ACC112 (cell line): ENCODE data around the gene PLXNA2.

Experiments
- H2AFZ ChIP-seq: fragments of 200-600 bp; sonication (generic); one replicate; pipeline ENCODE4 v1.6.0; 2017; ENCODE audit warnings: antibody characterized with exemption, low read length; ENCODE audit not compliant: unreplicated experiment
- H3K27ac ChIP-seq: fragments of 200-600 bp; sonication (generic); 2 replicates; pipeline ENCODE4 v1.5.1; 2014; ENCODE audit warnings: low read depth, mild to moderate bottlenecking, antibody characterized with exemption, low read length, moderate library complexity
- H3K27me3 ChIP-seq: fragments of 200-600 bp; sonication (generic); 2 replicates; pipeline ENCODE4 v1.6.1; 2014; ENCODE audit warnings: mild to moderate bottlenecking, antibody characterized with exemption, low read length, moderate library complexity, mixed read lengths; ENCODE audit not compliant: insufficient read depth
- H3K36me3 ChIP-seq: fragments of 200-600 bp; sonication (generic); 2 replicates; pipeline ENCODE4 v1.6.1; 2016; ENCODE audit warnings: mild to moderate bottlenecking, antibody characterized with exemption, low read length, moderate library complexity, mixed read lengths; ENCODE audit not compliant: insufficient read depth
- H3K4me1 ChIP-seq: fragments of 200-600 bp; sonication (generic); one replicate; pipeline ENCODE4 v1.6.1; 2016; ENCODE audit warnings: low read length, mixed read lengths; ENCODE audit not compliant: insufficient read depth, unreplicated experiment, control insufficient read depth
- H3K4me3 ChIP-seq: fragments of 200-600 bp; sonication (generic); 2 replicates; pipeline ENCODE4 v1.5.1; 2014; ENCODE audit warnings: mild to moderate bottlenecking, low read depth, low read length
- H3K79me2 ChIP-seq: fragments of 200-600 bp; sonication (generic); one replicate; pipeline ENCODE4 v1.6.0; 2016; ENCODE audit warnings: low read length; ENCODE audit not compliant: control insufficient read depth, unreplicated experiment, insufficient read depth

Gene PLXNA2

DNA sequence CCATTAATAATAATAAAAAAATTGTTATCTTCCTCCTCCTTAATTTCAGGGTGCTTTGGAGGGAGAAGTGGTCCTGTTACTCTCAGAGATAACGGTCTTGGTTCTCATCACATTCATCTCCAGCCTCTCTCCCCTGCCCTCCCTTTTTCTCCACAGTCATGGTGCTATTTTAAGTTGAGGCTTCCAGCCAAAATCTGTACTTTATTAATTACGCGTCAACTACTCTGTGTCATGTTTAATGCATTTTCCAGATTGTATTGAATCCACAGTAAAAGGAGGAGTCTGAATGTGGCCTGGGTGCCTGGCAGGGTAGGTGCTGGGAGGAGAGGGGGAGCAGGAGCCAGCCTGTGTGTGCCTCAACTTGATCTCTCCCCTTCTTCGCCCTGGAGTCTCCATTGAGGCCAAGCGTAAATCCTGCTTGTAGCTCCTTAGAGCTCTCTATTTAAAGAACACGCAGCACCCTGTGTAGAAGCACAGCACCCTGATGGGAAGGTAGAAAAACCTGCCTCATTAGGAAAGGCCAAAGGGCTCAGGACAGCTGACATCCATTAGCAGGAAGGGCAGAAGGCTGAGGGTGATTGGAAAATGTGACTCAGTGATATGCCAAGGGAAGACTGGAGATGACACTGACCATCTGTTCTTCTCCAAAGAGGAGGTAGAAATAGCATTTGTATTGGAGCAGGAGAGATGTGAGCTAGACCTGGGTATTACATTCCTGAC, 82.4 kb downstream of the PLXNA2 start:
- Histone ChIP-seq H3K4me1 (peaks cover 38% of the 10 kb centered on the region), H3K79me2 (peaks cover 28% of the 10 kb centered on the region), H3K36me3 (no peaks in the 10 kb centered on the region), H3K4me3 (no peak overlapping the region), H2AFZ (no peak overlapping the region), H3K27me3 (no peaks in the 10 kb centered on the region), H3K27ac (no peak overlapping the region)

DNA sequence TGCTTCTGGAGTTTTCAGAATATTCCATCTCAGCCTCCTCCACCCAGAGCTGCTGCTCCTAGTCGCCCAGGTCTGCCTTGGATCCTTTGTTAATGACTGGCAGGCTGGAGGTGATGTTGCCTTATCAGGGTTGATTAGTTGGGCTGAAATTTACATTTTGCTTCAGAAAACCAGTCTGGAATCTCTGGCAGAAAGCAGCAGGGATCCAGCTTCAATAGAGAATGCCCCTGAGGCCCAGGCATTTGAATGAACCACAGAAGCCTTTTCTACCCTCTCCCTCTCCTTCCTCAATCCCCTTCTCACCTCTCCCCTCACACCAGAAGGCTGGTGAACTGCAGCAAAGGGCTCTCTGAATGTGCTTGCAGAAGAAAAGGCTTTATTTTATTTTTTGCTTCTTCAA, 83.2 kb downstream of the PLXNA2 start:
- peaks cover 30% of the 10 kb centered on the region for H3K4me1 ChIP-seq
- H3K27me3 ChIP-seq: no peaks in the 10 kb centered on the region
- no peak overlapping the region for H2AFZ ChIP-seq
- peaks cover 24% of the 10 kb centered on the region for H3K79me2 ChIP-seq
- H3K4me3 ChIP-seq: no peak overlapping the region
- H3K36me3 ChIP-seq: no peaks in the 10 kb centered on the region
- no peak overlapping the region for H3K27ac ChIP-seq

DNA sequence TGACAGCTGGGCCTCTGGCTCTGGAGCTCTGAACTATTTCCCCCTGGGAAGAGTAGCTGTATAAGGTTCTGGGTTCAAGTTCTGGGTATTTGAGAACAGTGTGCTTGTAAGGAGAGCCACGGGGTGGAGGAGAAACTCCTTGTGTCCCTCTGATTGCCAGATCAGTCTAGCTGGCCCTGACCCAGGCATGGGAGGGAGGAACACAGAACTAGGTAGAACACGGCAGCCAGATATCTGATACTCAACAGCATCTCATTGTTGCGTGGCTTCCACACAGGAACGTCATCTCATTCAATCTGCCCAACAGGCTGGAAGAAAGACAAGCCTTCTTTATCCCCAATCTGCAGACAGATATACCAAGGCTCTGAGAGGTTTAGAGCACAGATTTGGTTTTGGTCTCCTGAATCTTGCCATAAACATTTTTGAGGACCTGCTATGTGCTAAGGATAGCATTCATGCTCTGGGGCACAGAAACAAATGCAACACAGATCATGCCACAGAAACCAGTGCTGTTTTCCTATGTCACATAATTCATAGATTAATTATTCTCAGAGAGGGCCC, 83.8 kb downstream of the PLXNA2 start:
- Histone ChIP-seq H3K27me3 (no peaks in the 10 kb centered on the region), H3K79me2 (peaks cover 24% of the 10 kb centered on the region), H3K4me1 (peaks cover 25% of the 10 kb centered on the region), H3K4me3 (no peak overlapping the region), H3K36me3 (no peaks in the 10 kb centered on the region), H2AFZ (no peak overlapping the region), H3K27ac (peak overlapping the region; percentile 20; the same call in 1 of the 2 replicates)

DNA sequence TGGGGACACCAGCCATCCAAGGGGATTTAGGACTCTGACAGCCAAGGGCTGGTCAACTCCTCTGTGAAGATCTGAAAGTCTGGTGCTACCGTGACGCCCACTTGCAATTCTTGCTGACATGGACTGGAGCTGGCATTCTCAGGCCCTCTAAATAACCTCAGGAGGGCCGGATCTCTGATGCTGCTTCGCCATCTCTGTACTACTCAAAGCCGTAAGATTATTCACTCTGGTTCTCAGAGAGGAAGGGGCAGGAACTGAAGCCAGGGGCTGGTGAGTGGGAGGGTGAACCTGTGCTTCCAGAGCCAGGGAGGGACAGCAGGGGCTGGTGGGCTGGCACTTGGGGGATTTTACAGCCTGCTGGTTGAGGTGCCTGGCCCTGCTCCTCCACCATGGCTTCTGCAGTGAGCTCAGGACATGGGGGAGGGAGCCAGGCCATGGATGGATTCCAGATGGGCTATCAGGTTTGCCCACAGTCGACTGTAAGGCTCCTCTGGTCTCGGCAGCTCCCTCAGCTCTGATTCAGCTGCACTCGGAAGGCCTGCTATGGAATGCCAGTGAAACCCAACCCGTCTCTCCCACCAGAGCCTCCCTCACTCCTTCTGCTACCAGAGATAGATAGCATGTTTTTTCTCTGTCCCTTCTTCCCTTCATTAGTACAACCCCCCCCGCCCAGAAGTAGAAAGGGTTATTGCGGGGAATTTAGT, 84.5 kb downstream of the PLXNA2 start:
- Histone ChIP-seq H3K4me3 (no peak overlapping the region), H2AFZ (no peak overlapping the region), H3K27ac (peak overlapping the region; percentile 20; the same call in 1 of the 2 replicates), H3K79me2 (peaks cover 24% of the 10 kb centered on the region), H3K4me1 (peaks cover 29% of the 10 kb centered on the region), H3K36me3 (no peaks in the 10 kb centered on the region), H3K27me3 (no peaks in the 10 kb centered on the region)

DNA sequence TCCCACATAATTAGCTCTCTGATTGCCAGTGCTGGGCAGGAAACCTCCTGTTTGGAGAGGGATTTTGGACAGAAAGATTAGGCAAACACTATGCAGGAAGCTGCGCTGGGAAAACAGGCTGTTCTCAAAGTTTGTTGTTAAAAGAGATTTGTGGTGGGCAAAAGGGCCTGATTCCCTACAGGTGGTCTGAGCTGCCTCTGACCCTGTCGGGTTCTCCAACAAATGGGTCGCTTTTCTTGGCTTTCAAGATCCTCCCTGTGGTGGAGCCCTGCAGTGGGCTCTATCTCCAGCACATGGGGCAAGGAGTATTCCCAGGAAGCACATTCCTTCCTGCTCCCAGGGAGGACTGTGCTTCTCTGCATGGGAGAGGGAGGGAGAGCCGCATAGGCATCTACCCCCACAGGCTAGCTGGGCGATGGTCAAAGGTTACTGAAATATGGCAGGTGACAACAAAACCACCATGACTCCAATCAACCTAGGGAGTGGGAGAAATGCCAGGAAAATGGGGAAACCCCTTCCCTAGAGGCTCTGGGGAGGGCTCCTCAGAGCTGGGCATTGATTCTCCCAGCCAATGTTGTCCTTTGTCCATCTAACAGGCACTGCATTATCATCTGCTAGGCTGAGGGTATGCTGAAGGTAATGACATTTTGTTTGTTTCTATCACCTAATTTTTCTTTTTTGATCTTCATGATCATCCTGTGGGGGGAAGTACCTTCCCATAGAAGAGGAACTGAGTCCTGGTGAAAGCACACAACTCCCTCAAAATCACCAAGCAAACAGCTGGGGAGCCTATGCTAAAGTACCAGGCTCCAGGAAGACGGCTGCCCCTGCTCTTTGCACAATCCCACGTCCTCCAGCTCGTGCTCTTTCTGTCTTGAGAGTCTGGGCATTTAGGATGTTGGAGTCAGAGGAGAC, 85.3 kb downstream of the PLXNA2 start:
- peaks cover 31% of the 10 kb centered on the region for H3K4me1 ChIP-seq
- H3K36me3 ChIP-seq: no peaks in the 10 kb centered on the region
- no peak overlapping the region for H3K27ac ChIP-seq
- peaks cover 23% of the 10 kb centered on the region for H3K79me2 ChIP-seq
- no peak overlapping the region for H3K4me3 ChIP-seq
- no peak overlapping the region for H2AFZ ChIP-seq
- no peaks in the 10 kb centered on the region for H3K27me3 ChIP-seq

DNA sequence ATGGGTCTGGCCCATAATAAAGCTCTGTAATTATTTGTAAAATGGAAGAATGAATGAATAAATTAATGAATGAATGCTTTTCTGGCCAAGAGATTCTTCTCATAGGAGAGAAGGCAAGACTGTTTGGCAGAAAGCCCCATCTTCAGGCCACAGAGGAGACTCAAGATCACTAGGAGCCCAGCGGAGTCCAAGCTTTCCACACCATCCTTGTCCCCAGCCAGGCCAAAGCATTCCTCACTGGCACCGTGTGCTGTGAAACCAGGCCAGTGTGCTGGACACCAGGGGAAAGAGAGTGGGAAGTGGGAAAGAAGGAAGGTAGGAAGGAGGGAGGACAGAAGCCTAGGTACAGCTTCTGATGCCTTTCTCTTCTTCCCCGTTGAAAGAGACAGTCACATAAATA, 86.4 kb downstream of the PLXNA2 start:
- Histone ChIP-seq H2AFZ (no peak overlapping the region), H3K4me1 (peaks cover 25% of the 10 kb centered on the region), H3K79me2 (peaks cover 20% of the 10 kb centered on the region), H3K27me3 (no peaks in the 10 kb centered on the region), H3K27ac (no peak overlapping the region), H3K36me3 (no peaks in the 10 kb centered on the region), H3K4me3 (no peak overlapping the region)

DNA sequence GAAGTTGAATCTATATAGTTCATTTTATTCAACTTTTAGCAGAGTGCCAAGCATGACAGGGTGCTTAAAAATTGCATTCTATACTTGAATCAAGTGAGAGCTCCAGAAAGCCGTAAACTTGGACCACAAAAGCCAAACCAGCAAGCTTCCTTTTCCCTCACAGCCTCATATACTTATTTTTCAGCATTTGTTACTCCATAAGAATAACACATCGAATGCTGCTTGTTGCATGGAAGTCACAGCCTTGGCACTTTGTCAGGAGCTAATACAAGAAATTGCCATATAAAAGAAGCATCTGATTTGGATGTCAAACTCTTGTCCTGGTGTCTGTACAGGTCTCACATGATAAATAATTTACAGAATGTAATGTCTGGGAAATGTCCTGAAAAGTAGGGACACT, 87.4 kb downstream of the PLXNA2 start:
- Histone ChIP-seq H3K27me3 (no peaks in the 10 kb centered on the region), H3K4me1 (peaks cover 21% of the 10 kb centered on the region), H3K27ac (no peak overlapping the region), H2AFZ (no peak overlapping the region), H3K79me2 (peaks cover 20% of the 10 kb centered on the region), H3K4me3 (no peak overlapping the region), H3K36me3 (no peaks in the 10 kb centered on the region)

DNA sequence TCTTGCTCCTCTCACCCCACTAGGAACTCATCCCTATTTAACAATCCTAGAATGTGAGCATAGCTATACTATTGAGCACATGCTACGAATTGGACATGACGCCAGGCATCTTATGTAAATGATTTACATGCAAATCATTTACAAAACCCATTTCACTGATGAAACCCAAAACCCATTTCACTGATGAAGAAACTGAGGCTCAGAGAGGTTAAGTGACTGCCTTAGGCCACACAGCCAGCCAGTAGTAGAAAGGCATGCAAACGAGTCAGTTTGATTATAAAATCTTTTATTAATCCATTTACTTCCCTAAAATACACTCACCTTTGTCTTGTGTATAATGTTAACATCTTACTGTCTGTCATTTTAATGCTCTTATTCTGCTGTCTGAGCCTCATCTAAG, 87.9 kb downstream of the PLXNA2 start:
- Histone ChIP-seq H3K27me3 (no peaks in the 10 kb centered on the region), H2AFZ (no peak overlapping the region), H3K27ac (no peak overlapping the region), H3K79me2 (peaks cover 21% of the 10 kb centered on the region), H3K4me3 (no peak overlapping the region), H3K36me3 (no peaks in the 10 kb centered on the region), H3K4me1 (peaks cover 21% of the 10 kb centered on the region)

DNA sequence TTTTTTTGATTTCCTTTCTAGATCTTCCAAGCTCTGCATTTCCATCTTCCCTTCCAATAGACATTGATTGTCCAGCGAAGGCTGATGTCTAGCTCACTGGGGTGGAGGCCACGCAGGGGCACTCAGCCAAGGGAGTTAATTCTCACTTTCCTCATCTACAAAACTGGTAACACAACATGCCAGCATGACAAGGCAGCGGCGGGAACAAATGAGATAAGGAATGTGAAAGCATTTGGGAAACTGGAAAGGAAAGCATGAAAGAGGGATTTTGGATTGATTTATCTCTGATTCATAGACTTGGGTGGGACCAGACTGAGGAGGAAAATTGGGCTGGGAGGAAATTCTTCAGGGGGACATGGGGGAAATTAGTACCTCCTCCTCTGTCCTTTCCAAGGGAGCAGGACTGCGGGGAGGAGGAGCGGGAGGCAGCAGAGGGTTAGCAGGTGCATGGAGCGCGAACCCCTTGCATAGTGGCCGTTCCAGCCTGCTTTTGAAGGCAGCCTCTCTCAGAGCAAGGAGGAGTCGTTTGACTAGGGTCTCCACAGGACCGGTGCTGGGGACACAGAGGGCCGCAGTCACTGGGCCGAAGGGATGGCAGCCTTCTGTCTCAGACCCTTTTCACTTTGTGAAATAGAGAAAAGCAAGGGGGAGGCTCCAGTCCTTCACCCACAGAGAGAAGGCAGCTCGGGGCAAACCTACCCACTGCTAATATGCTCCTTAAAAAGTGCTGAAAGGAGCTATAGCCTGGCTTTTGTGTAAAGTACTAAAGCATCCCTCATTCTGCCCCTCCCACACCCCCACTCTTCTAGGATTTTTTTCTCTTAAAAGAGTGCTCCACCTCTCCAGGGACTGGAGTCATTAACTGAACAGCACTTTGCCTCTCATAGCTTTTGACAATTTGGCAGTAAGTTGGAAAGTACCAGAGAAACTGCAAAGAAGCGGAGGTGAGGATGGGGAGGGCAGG, 89.2 kb downstream of the PLXNA2 start:
- Histone ChIP-seq H2AFZ (no peak overlapping the region), H3K27ac (0 out of 2 replicates have a peak overlapping the region, but pooled peaks have one; percentile 16), H3K36me3 (no peaks in the 10 kb centered on the region)

More for the DNA sequence above, 89.2 kb downstream of the PLXNA2 start:
- peaks cover 22% of the 10 kb centered on the region for H3K79me2 ChIP-seq
- H3K4me1 ChIP-seq: peaks cover 14% of the 10 kb centered on the region
- no peaks in the 10 kb centered on the region for H3K27me3 ChIP-seq
- H3K4me3 ChIP-seq: no peak overlapping the region
